ENCODE data around the gene KLHL29.

The KLHL29 gene

DNA sequence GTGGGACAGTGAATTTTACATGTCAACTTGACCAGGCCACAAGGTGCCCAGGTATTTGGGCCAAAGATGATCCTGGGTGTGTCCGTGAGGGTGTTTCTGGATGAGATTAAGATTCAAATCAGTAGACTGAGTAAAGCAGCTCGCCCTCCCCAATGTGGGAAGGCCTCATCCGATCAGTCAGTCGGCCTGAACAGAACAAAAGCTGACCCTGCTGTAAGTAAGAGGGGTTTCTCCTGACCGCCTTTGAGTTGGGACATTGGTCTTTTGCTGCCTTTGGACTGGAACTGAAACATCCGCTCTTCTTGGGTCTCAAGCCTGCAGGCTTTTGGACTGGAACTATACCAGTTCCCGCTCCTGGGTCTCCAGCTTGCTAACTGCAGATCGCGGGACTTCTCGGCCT lies 233.3 kb downstream of the KLHL29 start:
- H4K12ac ChIP-seq (ENCODE audit: low read depth, low read length), result no peak overlapping the region
- no peak overlapping the region for H3K4me3 ChIP-seq (ENCODE audit: low read depth, low read length)
- no peaks in the 10 kb centered on the region for H3K36me3 ChIP-seq (ENCODE audit: control insufficient read depth in 1 of 2, insufficient read depth in 2 of 2, low read length in 2 of 2)
- H3K4me2 ChIP-seq (ENCODE audit: low read length), result no peak overlapping the region
- H3K18ac ChIP-seq (ENCODE audit: low read length), result no peak overlapping the region
- no peaks in the 10 kb centered on the region for H3K79me1 ChIP-seq (ENCODE audit: low read length)
- H4K8ac ChIP-seq (ENCODE audit: low read depth, low read length), result no peak overlapping the region
- no peak overlapping the region for H2BK12ac ChIP-seq (ENCODE audit: low read length)
- H2BK120ac ChIP-seq (ENCODE audit: insufficient read depth, low read length, poor library complexity), result no peak overlapping the region
- no peak overlapping the region for H4K91ac ChIP-seq (ENCODE audit: low read depth, low read length)
- no peak overlapping the region for H2AK5ac ChIP-seq (ENCODE audit: low read length)
- H2BK5ac ChIP-seq (ENCODE audit: low read depth, low read length, poor library complexity), result no peak overlapping the region
- DNase-seq, result no peak
- H3K79me2 ChIP-seq (ENCODE audit: control insufficient read depth, insufficient read depth, low read length, poor library complexity), result no peaks in the 10 kb centered on the region
- no peak overlapping the region for H3K4ac ChIP-seq (ENCODE audit: low read depth, low read length)
- H2AFZ ChIP-seq (ENCODE audit: insufficient read depth, low read length, poor library complexity), result no peak overlapping the region
- H3K14ac ChIP-seq (ENCODE audit: low read length), result no peak overlapping the region
- H3K27me3 ChIP-seq (ENCODE audit: insufficient read depth, low read length), result no peaks in the 10 kb centered on the region
- no peaks in the 10 kb centered on the region for H3K4me1 ChIP-seq (ENCODE audit: control insufficient read depth in 1 of 2, insufficient read depth in 2 of 2, low read length in 2 of 2)
- H3K27ac ChIP-seq (ENCODE audit: low read depth, low read length), result no peak overlapping the region
- WGBS (ENCODE audit: extremely low coverage, insufficient coverage, insufficient read length), result no CpG with 5 or more reads among the region's 10 CpGs
- H3K9ac ChIP-seq (ENCODE audit: low read length), result no peak overlapping the region
- no peak overlapping the region for H3K23ac ChIP-seq (ENCODE audit: low read length)
- H3K9me3 ChIP-seq (ENCODE audit: insufficient read depth, low read depth, low read length), result no peaks in the 10 kb centered on the region

- H2BK12ac ChIP-seq (ENCODE audit: low read length), result no peak overlapping the region
- H3K4me1 ChIP-seq (ENCODE audit: control insufficient read depth in 1 of 2, insufficient read depth in 2 of 2, low read length in 2 of 2), result no peaks in the 10 kb centered on the region
- no peaks in the 10 kb centered on the region for H3K27me3 ChIP-seq (ENCODE audit: insufficient read depth, low read length)
- H4K12ac ChIP-seq (ENCODE audit: low read depth, low read length), result no peak overlapping the region
- no peak overlapping the region for H3K27ac ChIP-seq (ENCODE audit: low read depth, low read length)
- H4K91ac ChIP-seq (ENCODE audit: low read depth, low read length), result no peak overlapping the region
- no peak overlapping the region for H3K4me2 ChIP-seq (ENCODE audit: low read length)
- H3K18ac ChIP-seq (ENCODE audit: low read length), result no peak overlapping the region
- no peak overlapping the region for H3K14ac ChIP-seq (ENCODE audit: low read length)
- no peak overlapping the region for H3K4me3 ChIP-seq (ENCODE audit: low read depth, low read length)
- H2AFZ ChIP-seq (ENCODE audit: insufficient read depth, low read length, poor library complexity), result no peak overlapping the region
- H3K9ac ChIP-seq (ENCODE audit: low read length), result no peak overlapping the region
- no peak overlapping the region for H4K8ac ChIP-seq (ENCODE audit: low read depth, low read length)
- no peaks in the 10 kb centered on the region for H3K79me1 ChIP-seq (ENCODE audit: low read length)
- DNase-seq, result peak in 1 of 2 donors; percentile 15
- H3K9me3 ChIP-seq (ENCODE audit: insufficient read depth, low read depth, low read length), result no peaks in the 10 kb centered on the region
- no peaks in the 10 kb centered on the region for H3K36me3 ChIP-seq (ENCODE audit: control insufficient read depth in 1 of 2, insufficient read depth in 2 of 2, low read length in 2 of 2)
- H3K4ac ChIP-seq (ENCODE audit: low read depth, low read length), result no peak overlapping the region
- H3K79me2 ChIP-seq (ENCODE audit: control insufficient read depth, insufficient read depth, low read length, poor library complexity), result no peaks in the 10 kb centered on the region
- H3K23ac ChIP-seq (ENCODE audit: low read length), result no peak overlapping the region
- WGBS (ENCODE audit: extremely low coverage, insufficient coverage, insufficient read length), result no CpG with 5 or more reads among the region's 7 CpGs
- H2BK5ac ChIP-seq (ENCODE audit: low read depth, low read length, poor library complexity), result no peak overlapping the region
- no peak overlapping the region for H2BK120ac ChIP-seq (ENCODE audit: insufficient read depth, low read length, poor library complexity)
- no peak overlapping the region for H2AK5ac ChIP-seq (ENCODE audit: low read length)
Observed at GRCh38 chr2:23618794-23619530, 234.0 kb downstream of the KLHL29 start.

DNA sequence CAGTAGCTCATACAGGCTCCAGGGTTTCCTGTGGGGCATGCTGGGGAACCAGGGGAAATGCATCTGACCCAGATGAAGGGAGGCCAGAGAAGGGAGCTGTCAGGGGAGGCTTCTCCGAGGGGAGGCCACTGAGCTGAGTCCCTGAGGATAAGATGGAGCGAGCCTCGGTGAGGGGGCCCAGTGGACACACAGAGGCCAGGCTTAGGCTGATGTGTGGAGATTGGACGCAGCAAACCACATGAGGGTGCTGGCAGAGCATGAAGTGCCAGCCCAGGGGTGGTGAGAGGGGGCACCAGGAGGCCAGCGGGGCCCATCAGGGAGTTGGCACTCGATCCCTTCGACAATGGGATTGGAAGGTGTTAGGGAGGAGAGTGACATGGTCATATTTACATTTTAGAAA lies 235.0 kb downstream of the KLHL29 start:
- Histone ChIP-seq H3K4me1 (ENCODE audit: control insufficient read depth in 1 of 2, insufficient read depth in 2 of 2, low read length in 2 of 2) (no peaks in the 10 kb centered on the region), H3K14ac (ENCODE audit: low read length) (no peak overlapping the region), H3K9me3 (ENCODE audit: insufficient read depth, low read depth, low read length) (no peaks in the 10 kb centered on the region), H4K8ac (ENCODE audit: low read depth, low read length) (no peak overlapping the region), H2AK5ac (ENCODE audit: low read length) (no peak overlapping the region), H3K79me2 (ENCODE audit: control insufficient read depth, insufficient read depth, low read length, poor library complexity) (no peaks in the 10 kb centered on the region), H2BK5ac (ENCODE audit: low read depth, low read length, poor library complexity) (no peak overlapping the region), H3K4me3 (ENCODE audit: low read depth, low read length) (no peak overlapping the region), H4K91ac (ENCODE audit: low read depth, low read length) (no peak overlapping the region), H3K4me2 (ENCODE audit: low read length) (no peak overlapping the region), H2BK12ac (ENCODE audit: low read length) (no peak overlapping the region), H2AFZ (ENCODE audit: insufficient read depth, low read length, poor library complexity) (no peak overlapping the region), H3K27me3 (ENCODE audit: insufficient read depth, low read length) (no peaks in the 10 kb centered on the region), H2BK120ac (ENCODE audit: insufficient read depth, low read length, poor library complexity) (no peak overlapping the region), H3K9ac (ENCODE audit: low read length) (no peak overlapping the region), H3K23ac (ENCODE audit: low read length) (no peak overlapping the region), H3K79me1 (ENCODE audit: low read length) (no peaks in the 10 kb centered on the region), H3K4ac (ENCODE audit: low read depth, low read length) (no peak overlapping the region), H3K36me3 (ENCODE audit: control insufficient read depth in 1 of 2, insufficient read depth in 2 of 2, low read length in 2 of 2) (no peaks in the 10 kb centered on the region), H4K12ac (ENCODE audit: low read depth, low read length) (no peak overlapping the region), H3K18ac (ENCODE audit: low read length) (no peak overlapping the region), H3K27ac (ENCODE audit: low read depth, low read length) (no peak overlapping the region)
- no peak for DNase-seq
- no CpG with 5 or more reads among the region's 7 CpGs for WGBS (ENCODE audit: extremely low coverage, insufficient coverage, insufficient read length)

GRCh38 chr2:23620841-23621341 lies 235.9 kb downstream of the KLHL29 start:
- no peak overlapping the region for H3K9ac ChIP-seq (ENCODE audit: low read length)
- no peak overlapping the region for H3K18ac ChIP-seq (ENCODE audit: low read length)
- no peak overlapping the region for H2BK12ac ChIP-seq (ENCODE audit: low read length)

More at GRCh38 chr2:23620841-23621341, 235.9 kb downstream of the KLHL29 start:
- Histone ChIP-seq H3K27me3 (ENCODE audit: insufficient read depth, low read length) (no peaks in the 10 kb centered on the region), H3K79me2 (ENCODE audit: control insufficient read depth, insufficient read depth, low read length, poor library complexity) (no peaks in the 10 kb centered on the region), H4K12ac (ENCODE audit: low read depth, low read length) (no peak overlapping the region), H3K79me1 (ENCODE audit: low read length) (no peaks in the 10 kb centered on the region), H3K23ac (ENCODE audit: low read length) (no peak overlapping the region), H4K91ac (ENCODE audit: low read depth, low read length) (no peak overlapping the region), H3K14ac (ENCODE audit: low read length) (no peak overlapping the region), H2BK5ac (ENCODE audit: low read depth, low read length, poor library complexity) (no peak overlapping the region), H3K9me3 (ENCODE audit: insufficient read depth, low read depth, low read length) (no peaks in the 10 kb centered on the region), H3K4me3 (ENCODE audit: low read depth, low read length) (no peak overlapping the region), H2BK120ac (ENCODE audit: insufficient read depth, low read length, poor library complexity) (no peak overlapping the region), H2AK5ac (ENCODE audit: low read length) (no peak overlapping the region), H3K4me1 (ENCODE audit: control insufficient read depth in 1 of 2, insufficient read depth in 2 of 2, low read length in 2 of 2) (no peaks in the 10 kb centered on the region), H2AFZ (ENCODE audit: insufficient read depth, low read length, poor library complexity) (no peak overlapping the region), H3K4me2 (ENCODE audit: low read length) (no peak overlapping the region), H4K8ac (ENCODE audit: low read depth, low read length) (no peak overlapping the region), H3K4ac (ENCODE audit: low read depth, low read length) (no peak overlapping the region), H3K36me3 (ENCODE audit: control insufficient read depth in 1 of 2, insufficient read depth in 2 of 2, low read length in 2 of 2) (no peaks in the 10 kb centered on the region), H3K27ac (ENCODE audit: low read depth, low read length) (no peak overlapping the region)
- no CpG with 5 or more reads among the region's 14 CpGs for WGBS (ENCODE audit: extremely low coverage, insufficient coverage, insufficient read length)
- DNase-seq, result no peak
